D721Med (cell line): ENCODE measurements around the gene CSF3.

Experiments
- DNase-seq: peaks from one replicate; pipeline ENCODE4 v3.0.0; 2011; ENCODE audit warnings: low spot score; ENCODE audit not compliant: insufficient read length
- FAIRE-seq: peaks from 2 replicates; lab custom pipeline; 2011; peaks lifted over from hg19 to GRCh38; lab: Jason Lieb, UNC
- CTCF ChIP-seq: IDR thresholded peaks from 2 replicates; pipeline ENCODE4 v1.5.1; 2012; ENCODE audit warnings: mild to moderate bottlenecking, control low read depth; ENCODE audit not compliant: insufficient read depth; ENCODE audit errors: missing control alignments

CSF3 gene

GRCh38 chr17:40061609-40062038, 46.4 kb downstream of the CSF3 start:
- no peak for FAIRE-seq
- no peak for DNase-seq
- TF ChIP-seq CTCF: no peak

- DNase-seq: no peak
- FAIRE-seq: no peak
- peak; percentile 27 for TF ChIP-seq CTCF
Observed at GRCh38 chr17:40062329-40063186, 47.3 kb downstream of the CSF3 start, which contains the start of gene THRA. THRA (plus strand) TSS chr17:40062965; CDS start chr17:40074489, 11,524 bp downstream.

GRCh38 chr17:40063187-40063771, 48.0 kb downstream of the CSF3 start:
- DNase-seq (no peak), FAIRE-seq (no peak)
- no peak for TF ChIP-seq CTCF

GRCh38 chr17:40063901-40064531, 48.8 kb downstream of the CSF3 start:
- FAIRE-seq: no peak
- no peak for TF ChIP-seq CTCF
- DNase-seq: no peak

GRCh38 chr17:40064971-40065768, 49.9 kb downstream of the CSF3 start:
- DNase-seq: no peak
- no peak for TF ChIP-seq CTCF
- FAIRE-seq: no peak

GRCh38 chr17:40065769-40066510, 50.7 kb downstream of the CSF3 start:
- FAIRE-seq: no peak
- DNase-seq: no peak
- TF ChIP-seq CTCF: no peak
